Peyer's patch (tissue), 4 donors: ENCODE data around the gene RNF115. TPM values are rescaled to one million over a fixed set of nuclear protein-coding genes. Genes with fewer than 3 reads are reported as not detected.

ENCODE experiments used
- DNase-seq, 3 donors: peaks; one replicate each; pipeline ENCODE4 v3.0.0-alpha.2; 2017 to 2019
- H3K27ac ChIP-seq, 4 donors: fragments of 200-600 bp; sonication (generic); one replicate each; pipeline ENCODE4 v1.5.1; 2016 to 2019
- H3K27me3 ChIP-seq, 2 donors: fragments of 200-600 bp; sonication (generic); one replicate each; pipeline ENCODE4 v1.5.1; 2019
- H3K36me3 ChIP-seq, 3 donors: fragments of 200-600 bp; sonication (generic); one replicate each; pipeline ENCODE4 v1.5.1; 2016 to 2019
- H3K4me1 ChIP-seq, 4 donors: fragments of 200-600 bp; sonication (generic); one replicate each; pipeline ENCODE4 v1.5.1; 2016 to 2019
- H3K4me3 ChIP-seq, 4 donors: fragments of 200-600 bp; sonication (generic); 1 replicate in 3 of 4; 2 replicates in 1 of 4; pipeline ENCODE4 v1.5.1; 2016 to 2019; ENCODE audit warnings: mild to moderate bottlenecking in 1 of 4
- H3K9me3 ChIP-seq, 4 donors: fragments of 200-600 bp; sonication (generic); one replicate each; pipeline ENCODE4 v1.5.1; 2016 to 2019; ENCODE audit warnings: mild to moderate bottlenecking in 1 of 4
- CTCF ChIP-seq, 6 experiments: fragments of 450-650 bp in 4 of 6; fragments of 200-600 bp in 2 of 6; sonication (generic) in 1 of 6; IDR thresholded peaks; one replicate each; pipeline ENCODE4 v1.5.1; 2017 to 2019; ENCODE audit warnings: antibody characterized with exemption in 6 of 6, mild to moderate bottlenecking in 3 of 6, moderate library complexity in 1 of 6
- POLR2A ChIP-seq, 2 donors: fragments of 450-650 bp; IDR thresholded peaks; one replicate each; pipeline ENCODE4 v1.5.1; 2017; ENCODE audit warnings: antibody characterized with exemption in 2 of 2, mild to moderate bottlenecking in 2 of 2, moderate library complexity in 2 of 2
- total RNA-seq, 4 donors: library from RNA; depleted of rRNA; stranded (reverse); fragments of >200 nt; gene quantifications; one replicate each; pipeline ENCODE4 v1.1.0, GENCODE V29; 2016

The RNF115 gene
- total RNA-seq, 4 donors from 2014 or later: 10.2 to 31.4 (median 15.0) TPM

DNA sequence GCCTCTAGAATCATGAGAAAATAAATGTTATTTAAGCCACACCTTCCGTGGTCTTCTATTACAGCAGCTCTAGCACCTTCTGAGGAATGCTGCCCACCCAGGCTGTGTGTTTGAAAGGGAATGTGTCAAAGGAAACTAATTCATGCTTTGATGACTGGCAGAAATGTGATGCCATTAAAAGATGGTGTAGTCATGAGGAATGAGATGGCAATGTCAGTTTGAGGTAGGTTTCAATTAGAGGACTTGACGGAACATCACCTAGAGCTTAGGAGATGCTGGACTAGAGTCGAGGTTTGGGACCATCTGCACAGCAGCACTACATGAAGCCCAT, 127.3 kb downstream of the RNF115 start:
- no peak overlapping the region for H3K27ac ChIP-seq
- no peak overlapping the region for H3K4me3 ChIP-seq
- no peaks in the 10 kb centered on the region for H3K4me1 ChIP-seq
- DNase-seq: no peak
- H3K9me3 ChIP-seq: no peaks in the 10 kb centered on the region
- H3K27me3 ChIP-seq: no peaks in the 10 kb centered on the region
- H3K36me3 ChIP-seq: no peaks in the 10 kb centered on the region
- no peak for TF ChIP-seq CTCF (IDR thresholded peaks at IDR 0.05)

DNA sequence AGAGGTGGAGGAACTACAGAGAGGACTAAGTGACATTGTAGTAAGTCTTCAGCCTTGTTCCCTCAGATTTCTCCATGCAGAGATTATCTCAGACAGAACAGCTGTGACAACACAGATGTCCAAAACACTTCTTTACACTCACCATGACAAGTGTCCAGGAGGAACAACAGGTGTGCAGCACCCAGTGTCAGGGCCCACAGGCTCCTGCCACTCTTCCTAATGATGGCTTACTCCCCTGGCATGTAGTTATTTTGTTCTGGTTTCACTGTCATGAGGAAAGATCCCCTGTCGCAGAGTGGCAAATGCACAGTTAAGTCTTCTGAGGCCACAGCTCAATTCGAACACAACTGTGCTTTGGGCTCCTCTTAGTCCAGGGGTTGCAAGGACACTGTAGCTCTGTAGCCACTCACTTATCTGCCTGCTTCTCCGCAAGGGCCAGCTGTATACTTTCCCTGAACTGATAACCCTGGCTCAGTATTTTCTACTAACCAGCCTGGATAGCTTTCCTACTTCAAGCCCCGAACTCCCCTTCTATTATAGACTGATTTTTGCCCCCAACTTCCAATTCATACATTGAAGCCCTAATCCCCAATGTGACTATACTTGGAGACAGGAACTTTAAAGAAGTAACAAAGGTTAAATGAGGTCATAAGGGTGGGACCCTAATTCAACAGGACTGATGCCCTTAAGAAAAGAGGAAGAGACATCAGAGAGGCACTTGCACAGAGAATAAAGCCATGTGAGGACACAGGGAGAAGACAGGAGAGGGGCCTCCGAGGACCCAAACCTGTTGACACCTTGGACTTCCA, 127.9 kb downstream of the RNF115 start:
- H3K4me3 ChIP-seq: no peak overlapping the region
- no peaks in the 10 kb centered on the region for H3K27me3 ChIP-seq
- H3K27ac ChIP-seq: no peak overlapping the region
- TF ChIP-seq CTCF (IDR thresholded peaks at IDR 0.05) (no peak), POLR2A (IDR thresholded peaks at IDR 0.05) (no peak)
- no peaks in the 10 kb centered on the region for H3K9me3 ChIP-seq
- H3K36me3 ChIP-seq: no peaks in the 10 kb centered on the region
- H3K4me1 ChIP-seq: peaks cover 0 to 2% (median 0%) of the 10 kb centered on the region in 4 donors
- DNase-seq: no peak

- Histone ChIP-seq H3K27ac (no peak overlapping the region), H3K4me3 (no peak overlapping the region)
These were observed 131.0 kb downstream of the RNF115 start for GRCh38 chr1:145692785-145693443.

DNA sequence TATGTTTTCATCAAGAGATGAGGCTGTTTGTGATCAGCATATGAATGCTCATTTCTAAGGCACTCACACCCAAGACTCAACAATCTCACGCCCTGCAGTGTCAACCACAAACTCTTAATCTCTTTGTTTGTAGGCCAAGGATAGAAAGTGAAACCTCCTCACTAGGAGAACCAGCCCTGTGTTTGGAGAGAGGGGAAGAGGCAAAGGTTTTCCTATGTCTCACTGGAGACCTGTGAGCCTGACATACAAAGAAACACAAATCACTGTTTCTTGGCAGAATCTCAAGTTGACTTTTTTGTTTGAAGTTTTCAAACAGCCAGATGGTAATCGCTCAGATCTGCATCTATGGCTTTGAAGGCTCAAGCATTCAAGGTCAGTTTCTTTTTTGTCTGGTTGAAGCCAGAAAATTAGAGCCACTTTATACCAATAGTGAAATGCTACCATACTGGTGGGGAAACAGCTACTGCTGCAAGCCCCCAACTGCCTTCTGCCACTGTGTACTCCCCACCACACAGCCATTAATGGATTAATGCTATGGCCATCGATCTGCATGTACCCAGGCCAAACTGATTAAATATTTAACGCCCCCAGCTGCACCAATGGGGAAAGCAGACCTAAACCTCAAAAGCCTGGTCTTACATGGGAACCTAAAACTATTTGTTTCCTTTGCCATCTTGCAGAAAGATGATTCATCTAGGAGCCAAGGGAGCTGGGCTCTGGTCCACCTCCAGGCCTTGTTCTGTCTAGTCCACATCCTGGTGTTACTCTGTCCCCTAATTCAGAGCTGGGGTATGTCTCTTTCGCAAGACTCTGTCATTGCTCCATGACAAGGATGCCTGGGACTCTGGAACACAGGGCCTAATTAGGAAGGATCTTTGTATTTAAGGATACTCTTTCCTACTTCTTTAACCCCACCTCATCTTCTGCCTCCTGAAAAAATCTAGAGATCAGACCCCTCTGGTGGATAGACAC, 133.0 kb downstream of the RNF115 start:
- no peak for TF ChIP-seq POLR2A (IDR thresholded peaks at IDR 0.05)
- TF ChIP-seq CTCF (IDR thresholded peaks at IDR 0.05): no peak
- no peaks in the 10 kb centered on the region for H3K36me3 ChIP-seq
- H3K27me3 ChIP-seq: no peaks in the 10 kb centered on the region
- DNase-seq: no peak
- H3K27ac ChIP-seq: peak overlapping the region in 1 of 4 donors; percentile 10
- no peaks in the 10 kb centered on the region for H3K9me3 ChIP-seq
- peaks cover 0 to 15% (median 0%) of the 10 kb centered on the region in 4 donors for H3K4me1 ChIP-seq
- no peak overlapping the region for H3K4me3 ChIP-seq

More at GRCh38 chr1:145692785-145693443, 131.0 kb downstream of the RNF115 start:
- no peaks in the 10 kb centered on the region for H3K27me3 ChIP-seq
- DNase-seq: no peak
- H3K9me3 ChIP-seq: no peaks in the 10 kb centered on the region
- TF ChIP-seq CTCF (IDR thresholded peaks at IDR 0.05): no peak
- no peak for TF ChIP-seq POLR2A (IDR thresholded peaks at IDR 0.05)
- H3K36me3 ChIP-seq: no peaks in the 10 kb centered on the region
- peaks cover 0 to 15% (median 0%) of the 10 kb centered on the region in 4 donors for H3K4me1 ChIP-seq

DNA sequence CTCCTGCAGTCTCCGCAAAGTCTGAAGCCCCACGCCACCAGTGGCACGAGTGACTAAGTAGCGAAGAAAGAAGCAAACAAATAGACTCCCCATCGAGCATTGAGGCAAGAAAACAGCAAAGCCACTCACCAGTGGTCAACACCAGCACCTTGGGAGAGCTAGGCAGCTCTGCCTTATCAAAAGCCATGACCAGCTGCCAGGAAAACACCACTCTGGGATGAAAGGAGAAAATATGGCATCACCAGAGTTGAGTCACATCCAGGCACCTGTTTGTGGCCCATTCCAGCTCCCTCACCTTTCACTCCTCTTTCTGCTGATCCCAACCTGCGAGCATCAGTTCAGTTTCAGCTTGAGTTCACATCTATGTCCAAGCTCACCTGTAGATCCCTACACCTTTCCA, 134.0 kb downstream of the RNF115 start:
- H3K27ac ChIP-seq: peak overlapping the region in 1 of 4 donors; percentile 28
- DNase-seq: no peak
- peaks cover 0 to 15% (median 0%) of the 10 kb centered on the region in 4 donors for H3K4me1 ChIP-seq
- H3K27me3 ChIP-seq: no peaks in the 10 kb centered on the region
- no peaks in the 10 kb centered on the region for H3K9me3 ChIP-seq
- H3K36me3 ChIP-seq: no peaks in the 10 kb centered on the region
- no peak overlapping the region for H3K4me3 ChIP-seq
- no peak for TF ChIP-seq CTCF (IDR thresholded peaks at IDR 0.05)
- TF ChIP-seq POLR2A (IDR thresholded peaks at IDR 0.05): no peak
